Fibroblast of the conjunctiva (primary cell): Measurements from ENCODE around the gene NCL.
"Not testable (repeated sequence)": the region's sequence is repeated elsewhere in the genome, so short reads cannot be mapped to it uniquely, and the experiment has no call there.

Source experiments
- DNase-seq: peaks from one replicate; pipeline ENCODE4 v3.0.0-alpha.2; 2010; ENCODE audit warnings: low read depth

NCL gene

DNA sequence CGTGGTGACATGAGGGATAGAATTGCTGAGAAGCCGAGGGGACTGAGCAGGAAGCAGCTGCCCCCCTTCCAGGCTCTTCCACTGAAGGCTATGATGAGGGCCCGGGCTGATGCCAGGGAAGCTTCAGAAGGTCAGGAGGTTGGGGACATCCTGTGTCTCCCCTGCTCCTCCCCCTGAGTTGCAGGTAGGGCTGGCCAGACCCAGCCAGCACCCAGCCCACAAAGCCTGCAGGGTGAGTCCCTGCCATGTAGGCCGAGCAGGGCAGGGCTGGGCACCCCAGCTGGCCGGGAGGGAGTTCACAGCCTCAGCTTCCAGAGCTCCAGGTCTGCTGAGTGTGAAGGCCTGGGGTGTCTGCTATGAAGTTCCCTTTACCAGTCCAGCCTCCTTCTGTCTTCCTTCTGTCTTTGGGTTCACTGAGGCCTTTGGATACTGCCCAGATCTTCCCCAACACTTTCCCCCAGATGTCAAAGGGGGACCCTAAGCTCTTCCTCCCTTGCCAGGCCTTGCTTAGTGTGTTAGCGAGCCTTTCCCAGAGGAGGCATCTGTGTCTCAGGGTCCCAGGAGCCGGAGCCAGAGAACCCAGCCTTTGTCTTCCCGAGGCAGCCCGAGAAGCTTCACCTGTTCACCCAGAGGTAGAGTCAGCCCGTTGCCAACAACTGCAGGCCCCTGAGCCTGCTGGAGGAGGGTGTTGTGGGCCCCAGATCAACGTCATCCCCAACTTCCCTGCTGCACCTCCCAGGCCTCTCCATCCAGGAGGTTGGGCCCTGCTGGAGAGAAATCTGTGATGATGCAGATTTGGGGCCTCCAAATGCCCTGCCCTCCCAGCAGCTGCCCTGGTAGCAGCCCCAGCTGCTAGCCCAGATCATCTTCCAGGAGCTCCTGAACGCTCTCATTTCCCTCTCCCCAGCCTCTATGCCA, 3.6 kb upstream of the NCL start:
- no peak for DNase-seq

DNA sequence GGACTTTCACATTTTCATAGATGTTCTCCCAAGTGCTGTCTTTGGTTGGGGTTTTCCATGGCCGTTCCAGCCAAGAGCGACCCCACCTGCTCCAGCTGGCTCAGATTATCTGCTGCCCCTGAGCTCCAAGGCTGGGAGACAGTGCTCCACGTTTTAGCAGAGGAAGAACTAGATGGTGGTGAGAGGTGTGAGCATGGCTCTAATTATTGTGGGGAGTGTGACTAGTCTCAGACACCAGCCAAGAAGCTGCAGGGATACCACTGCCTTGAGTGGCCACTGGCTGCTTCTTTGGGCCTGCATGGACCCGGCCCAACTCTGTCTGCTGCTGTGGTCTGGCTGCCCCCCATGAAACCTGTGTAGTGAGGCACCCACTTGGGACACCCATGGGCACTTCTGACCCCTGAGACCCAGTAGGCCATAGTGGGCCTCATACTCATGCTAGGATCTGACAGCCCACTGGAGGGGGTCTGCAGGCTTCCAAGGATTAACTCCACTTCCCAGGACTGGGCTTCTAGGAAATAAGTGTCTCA, 2.8 kb upstream of the NCL start:
- DNase-seq = no peak

DNA sequence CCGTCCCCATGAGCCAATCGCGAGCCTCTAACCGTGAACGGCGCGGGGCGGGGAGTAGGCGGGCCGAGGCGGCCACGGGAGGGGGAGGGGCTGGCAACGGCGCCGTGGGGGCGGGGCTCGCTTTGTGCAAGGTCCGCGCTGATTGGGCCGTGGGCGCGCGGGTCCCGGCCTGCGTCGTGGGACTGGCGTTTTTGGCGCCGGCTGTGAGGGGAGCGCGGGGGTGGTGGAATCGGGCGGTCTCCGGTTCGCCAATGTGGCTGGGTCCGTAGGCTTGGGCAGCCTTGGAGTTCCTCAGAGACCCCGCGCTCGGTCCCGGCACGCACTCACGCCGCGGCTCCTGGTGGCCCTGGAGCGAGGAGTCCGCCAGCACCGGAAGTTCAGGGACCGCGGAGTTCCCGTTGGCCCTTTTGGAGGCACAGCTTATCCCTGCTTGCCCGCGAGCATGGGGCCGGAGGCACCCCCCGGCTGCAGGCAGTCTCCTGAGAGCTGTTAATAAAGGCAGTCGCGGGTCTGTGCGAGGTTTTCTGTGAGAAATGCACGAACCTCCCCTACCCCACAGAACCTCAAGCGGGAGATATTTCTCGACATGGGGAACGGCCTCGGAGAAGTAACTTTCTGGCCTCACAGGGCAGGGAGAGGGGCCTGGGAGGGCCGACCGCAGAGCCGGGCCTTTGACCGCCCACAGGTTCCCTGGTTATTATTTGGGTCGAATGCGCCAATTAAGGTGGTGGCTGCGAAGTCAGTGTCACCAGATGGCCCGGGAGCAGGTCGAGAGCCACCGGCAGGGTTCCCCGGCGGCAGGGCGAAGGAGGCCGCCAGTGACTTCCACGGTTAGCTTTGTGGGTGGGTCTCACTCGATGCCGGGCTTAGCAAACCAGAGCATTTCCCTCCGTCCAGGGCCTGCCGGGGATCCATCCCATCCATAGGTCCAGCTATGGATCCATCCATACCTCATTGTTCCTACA, 574 bp upstream of the NCL start:
- DNase-seq = no peak

DNA sequence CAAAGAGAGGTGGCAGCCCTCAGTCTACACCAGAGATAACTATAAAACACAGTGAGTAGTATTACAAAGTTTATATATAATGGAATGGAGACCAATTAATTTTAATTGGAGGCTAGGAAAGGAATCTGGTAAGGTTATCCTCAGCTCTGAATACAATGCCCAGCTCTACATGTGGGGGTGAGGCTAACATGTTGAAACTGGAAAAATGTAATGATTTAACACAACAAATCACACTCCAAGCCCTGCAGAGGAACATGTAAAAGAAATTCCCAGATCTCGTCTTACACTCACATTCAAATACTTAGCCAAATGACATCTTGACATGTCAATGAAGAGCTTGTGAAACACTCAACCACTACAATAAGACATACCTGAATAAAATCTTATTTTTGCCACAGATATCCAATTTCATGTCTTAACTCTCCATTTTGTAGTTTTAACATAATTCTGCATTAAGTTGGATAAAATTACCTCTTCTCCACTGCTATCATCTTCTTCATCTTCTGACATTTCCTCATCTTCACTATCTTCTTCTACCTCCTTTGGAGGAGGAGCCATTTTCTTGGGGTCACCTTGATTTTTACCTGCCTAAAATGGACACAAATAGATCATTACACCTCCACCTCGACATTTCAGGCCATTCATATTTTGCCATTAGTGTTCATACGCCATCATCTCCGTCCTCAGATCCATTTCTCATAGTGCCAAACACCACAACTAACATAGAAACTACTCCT, 1.4 kb downstream of the NCL start:
- no peak for DNase-seq

DNA sequence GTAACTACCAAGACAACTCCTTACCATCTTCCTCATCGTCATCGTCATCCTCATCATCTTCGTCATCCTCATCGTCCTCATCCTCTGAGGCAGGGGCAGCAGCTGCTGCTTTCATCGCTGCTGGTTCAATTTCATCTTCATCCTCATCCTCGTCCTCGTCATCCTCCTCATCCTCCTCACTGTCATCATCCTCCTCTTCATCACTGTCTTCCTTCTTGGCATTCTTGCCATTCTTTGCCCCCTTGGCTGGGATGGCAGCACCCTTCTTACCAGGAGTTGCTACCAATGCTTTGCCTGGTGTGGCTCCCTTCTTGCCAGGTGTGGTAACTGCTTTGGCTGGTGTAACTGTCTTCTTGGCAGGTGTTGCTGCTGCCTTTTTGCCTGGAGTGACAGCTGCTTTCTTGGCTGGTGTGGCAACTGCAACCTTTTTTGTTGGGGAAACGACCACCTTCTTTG, 2.7 kb downstream of the NCL start:
- no peak for DNase-seq

DNA sequence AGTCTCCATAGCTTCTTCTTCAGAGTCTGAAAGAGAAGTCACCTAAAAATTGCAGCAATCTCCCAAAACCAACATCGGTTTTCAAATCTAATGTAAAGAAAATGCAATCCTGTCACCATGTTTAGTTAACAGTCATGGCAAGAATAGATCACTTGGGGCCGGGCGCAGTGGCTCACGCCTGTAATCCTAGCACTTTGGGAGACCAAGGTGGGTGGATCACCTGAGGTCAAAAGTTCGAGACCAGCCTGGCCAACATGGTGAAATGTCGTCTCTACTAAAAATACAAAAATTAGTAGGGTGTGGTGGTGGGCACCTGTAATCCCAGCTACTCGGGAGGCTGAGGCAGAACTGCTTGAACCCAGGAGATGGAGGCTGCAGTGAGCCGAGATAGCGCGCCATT, 3.4 kb downstream of the NCL start:
- not testable (repeated sequence) for DNase-seq

DNA sequence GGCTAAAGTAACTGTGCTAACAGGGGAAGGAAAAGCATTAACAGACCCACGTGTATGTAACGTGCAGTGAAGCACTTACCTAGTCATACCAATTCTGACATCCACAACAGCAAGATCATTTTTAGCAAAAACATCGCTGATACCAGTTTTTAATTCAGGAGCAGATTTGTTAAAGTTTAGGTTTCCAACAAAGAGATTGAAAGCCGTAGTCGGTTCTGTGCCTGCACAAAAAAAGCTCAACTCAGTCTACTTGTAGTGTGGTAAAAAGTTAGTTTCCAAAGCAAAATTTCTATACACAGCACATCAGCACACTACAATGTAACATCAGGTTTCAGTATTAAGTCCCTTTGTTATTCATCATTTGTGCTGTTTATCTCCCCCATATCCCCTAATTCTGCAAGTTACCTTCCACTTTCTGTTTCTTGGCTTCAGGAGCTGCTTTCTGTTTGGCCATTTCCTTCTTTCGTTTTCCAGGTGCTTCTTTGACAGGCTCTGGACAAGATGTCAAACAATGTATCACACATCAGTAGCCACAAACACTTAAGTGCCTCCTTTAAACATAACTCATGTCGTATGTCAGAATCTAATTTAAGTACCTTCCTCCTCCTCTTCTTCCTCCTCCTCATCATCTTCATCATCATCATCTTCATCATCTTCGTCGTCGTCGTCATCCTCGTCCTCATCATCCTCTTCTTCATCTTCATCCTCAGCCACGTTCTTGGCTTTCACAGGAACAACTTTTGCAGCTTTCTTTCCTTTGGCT, 4.0 kb downstream of the NCL start:
- DNase-seq = no peak

DNA sequence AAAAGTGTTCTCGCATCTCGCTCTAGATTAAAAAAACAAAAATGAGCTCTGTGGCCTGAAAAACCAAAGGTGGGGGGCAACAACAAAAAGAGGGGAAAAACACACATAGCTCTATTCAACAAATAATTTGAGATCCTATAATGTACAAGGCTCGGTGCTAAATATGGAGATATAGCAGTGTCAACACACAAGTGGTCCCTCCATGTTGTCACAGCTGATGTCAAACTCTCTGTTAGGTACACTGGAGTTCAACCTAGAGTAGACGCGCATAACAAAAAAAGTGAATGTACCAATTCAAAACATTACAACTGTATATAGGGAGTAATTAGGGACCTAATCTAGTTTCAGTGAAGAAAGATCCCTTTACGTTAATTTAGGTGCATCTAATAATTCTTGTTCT, 5.9 kb downstream of the NCL start:
- no peak for DNase-seq

DNA sequence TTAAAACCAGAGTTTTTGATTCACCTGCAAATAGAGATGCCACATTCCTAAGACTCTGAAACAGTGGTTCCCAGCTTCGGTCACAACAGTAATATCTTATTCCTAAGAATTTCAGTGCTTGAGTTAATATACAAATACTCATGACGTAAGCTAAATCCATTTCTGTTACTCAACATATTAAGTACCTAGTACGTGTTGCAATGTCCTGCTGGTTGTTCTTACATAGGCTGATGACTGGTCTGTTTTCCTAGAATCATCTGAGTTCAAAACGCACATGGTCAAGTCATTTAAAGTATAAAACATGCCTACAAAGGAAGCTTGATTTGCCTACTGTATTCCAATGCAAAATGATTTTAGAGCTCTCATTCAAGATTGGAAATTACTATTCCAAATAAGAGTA, 7.2 kb downstream of the NCL start:
- DNase-seq = no peak

DNA sequence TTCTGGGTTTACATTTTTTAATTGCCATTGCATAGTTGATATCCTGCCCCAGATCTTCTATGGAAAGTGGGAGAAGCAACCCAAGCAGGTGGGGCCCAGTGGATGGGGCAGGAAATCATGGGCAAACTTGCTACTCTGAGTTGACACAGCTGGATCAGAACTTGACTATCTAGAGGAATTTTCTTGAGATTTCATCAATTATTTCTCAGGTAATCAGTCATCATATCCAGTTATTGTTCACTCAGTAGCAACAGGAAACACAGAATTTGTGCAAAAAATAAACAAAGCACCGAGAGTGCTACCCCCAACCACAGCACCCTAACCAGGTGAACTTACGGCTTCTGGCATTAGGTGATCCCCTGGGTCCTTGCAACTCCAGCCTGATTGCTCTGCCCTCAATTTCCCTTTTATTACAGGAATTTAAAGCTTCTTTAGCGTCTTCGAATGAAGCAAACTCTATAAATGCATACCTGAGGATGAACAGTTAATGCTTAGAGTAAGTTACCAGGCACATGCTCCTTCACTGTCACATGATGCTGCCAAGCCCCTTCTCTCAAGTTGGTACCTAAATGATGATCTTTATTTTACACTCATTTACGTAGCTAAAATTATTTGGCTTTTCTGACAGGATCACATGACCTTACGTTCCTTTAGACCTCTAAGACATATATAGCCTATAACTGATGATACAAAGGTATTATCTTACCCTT, 7.8 kb downstream of the NCL start:
- DNase-seq = no peak

DNA sequence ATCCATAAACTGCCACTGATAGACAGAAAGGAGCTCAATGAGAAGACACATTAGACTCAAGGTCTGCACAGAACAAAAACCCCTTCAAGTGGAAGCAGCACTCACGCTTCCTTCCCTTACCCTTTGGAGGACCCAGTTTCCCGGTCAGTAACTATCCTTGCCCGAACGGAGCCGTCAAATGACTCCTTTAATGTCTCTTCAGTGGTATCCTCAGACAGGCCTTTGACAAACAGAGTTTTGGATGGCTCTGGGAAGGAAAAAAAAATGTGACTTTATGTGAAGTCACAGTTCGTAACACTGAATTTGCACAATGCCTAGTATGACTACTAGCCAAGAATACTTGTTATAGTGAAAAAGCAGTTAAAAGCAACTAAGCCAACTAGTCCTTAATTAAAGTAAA, 8.4 kb downstream of the NCL start:
- DNase-seq = no peak

DNA sequence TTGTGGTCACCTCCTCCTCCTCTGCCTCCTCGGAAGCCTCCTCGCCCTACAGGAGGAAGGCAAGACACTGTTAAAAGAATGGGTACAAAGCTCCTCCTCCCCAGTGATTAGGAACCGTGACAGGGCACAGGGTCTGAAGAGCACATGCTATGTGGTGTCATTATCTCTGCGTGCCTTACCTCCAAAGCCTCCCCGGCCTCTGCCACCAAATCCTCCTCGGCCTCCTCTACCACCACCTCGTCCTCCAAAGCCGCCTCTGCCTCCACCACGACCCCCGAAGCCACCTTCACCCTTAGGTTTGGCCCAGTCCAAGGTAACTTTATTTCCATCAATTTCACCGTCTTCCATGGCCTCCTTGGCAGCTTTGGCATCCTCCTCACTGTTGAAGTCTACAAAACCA, 9.1 kb downstream of the NCL start:
- no peak for DNase-seq

DNA sequence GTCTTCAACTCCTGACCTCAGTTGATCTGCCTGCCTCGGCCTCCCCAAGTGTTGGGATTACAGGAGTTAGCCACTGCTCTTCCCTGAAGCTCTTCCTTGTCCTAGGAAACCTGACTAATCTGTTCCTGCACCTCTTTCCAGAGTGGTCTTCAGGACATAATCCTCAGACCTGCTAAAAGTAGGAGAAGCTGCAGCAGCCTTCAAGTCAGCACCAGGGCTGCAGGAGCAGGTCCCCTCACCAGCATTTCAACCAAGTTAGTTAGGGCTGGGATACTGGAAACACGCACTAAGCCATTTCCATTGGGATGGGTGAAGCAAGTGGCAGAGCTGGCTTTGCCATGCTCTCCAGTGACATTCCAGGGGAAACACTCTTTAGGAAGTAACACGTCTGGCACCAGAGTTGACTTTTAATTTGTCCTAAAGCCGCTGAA, 9.9 kb downstream of the NCL start:
- DNase-seq = no peak

DNA sequence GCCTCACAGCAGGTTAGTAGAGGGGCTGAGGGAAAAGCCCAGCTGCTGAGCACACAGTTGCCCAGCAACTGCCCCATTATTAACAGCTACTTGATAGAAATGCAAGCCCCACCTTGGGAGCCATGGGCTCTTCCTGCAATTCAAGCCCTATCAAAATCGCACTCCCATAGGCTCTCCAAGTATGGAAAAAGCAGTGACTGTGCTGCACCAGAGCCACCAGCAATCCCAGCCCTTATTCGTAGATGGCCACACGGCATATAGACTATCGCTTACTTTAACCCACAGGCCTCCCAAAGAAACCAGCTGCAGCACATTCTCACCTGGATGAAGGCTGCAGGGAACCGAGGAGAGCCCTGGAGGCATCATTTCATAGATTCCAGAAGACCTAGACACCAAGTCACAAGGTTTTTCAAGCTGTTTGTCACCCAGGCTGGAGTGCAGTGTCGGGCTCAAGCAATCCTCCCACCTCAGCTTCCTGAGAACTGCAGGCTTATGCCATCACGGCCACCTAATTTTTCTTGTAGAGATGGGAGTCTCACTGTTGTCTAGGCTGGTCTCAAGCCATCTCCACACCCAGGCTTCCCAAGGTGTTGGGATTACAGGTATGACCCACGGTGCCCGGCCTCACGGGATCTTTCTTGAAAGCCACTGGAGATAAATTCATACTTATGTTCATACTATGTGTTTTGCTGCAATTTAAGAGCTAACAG, 11.3 kb downstream of the NCL start:
- no peak for DNase-seq

DNA sequence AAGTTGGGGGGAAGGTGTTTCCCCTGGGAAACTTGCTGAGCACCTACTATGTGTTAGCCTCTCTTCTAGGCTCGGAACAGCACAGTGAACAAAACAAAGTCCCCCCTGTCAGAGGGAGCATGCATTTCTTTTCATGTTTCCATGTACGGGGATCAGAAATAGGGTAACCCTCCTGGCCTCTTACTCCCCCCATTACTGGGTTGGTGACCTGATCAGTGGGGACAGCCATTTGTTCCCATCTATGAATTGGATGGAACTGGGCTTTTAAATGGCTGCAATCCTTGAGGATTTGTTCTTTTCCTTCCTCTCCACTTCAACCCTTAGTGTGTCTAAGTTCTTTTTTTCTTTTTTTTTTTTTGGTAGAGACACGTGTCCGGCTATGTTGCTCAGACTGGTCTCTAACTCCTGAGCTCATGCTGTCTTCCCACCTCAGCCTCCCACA, 13.7 kb downstream of the NCL start:
- no peak for DNase-seq

DNA sequence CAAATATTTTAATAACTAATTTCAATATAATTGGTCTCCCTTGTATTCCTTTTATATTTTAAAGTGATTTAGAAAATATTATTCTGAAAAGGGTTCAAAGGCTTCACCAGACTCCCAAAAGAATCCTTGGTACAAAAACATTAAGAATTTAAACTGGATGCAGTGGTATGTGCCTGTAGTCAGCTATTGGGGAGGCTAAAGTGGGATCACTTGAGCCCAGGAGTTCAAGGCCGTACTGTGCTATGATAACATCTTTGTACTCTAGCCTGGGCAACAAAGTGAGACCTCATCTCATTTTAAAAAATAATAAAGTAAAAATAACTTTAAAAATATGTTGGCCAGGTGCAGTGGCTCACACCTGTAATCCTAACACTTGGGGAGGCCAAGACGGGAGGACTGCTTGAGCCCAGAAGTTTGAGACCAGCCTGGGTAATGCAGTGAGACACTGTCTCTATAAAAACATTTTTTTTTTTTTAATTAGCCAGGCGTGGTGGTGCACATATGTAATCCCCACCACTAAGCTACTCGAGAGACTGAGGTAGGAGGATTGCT, 14.7 kb downstream of the NCL start:
- DNase-seq = no peak

DNA sequence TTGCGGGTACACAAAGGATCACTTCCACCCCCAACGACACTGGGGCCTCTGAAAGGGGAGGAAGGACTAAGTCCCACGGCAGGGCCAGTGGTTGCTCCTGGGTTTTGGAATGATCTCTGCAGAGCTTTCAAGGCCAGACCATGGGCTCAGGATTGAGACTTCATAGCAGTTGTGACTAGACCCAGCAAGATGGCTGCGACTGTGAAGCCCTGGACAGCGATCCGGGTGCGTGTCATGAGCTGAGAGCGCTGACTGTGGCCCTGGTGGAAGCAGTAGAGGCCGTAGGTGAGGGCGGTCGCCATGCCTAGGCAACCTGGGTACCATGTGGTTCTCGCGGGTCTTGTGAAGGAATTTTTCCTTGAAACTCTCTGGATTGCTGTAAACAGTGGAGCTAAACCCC, 27.3 kb downstream of the NCL start:
- no peak for DNase-seq

DNA sequence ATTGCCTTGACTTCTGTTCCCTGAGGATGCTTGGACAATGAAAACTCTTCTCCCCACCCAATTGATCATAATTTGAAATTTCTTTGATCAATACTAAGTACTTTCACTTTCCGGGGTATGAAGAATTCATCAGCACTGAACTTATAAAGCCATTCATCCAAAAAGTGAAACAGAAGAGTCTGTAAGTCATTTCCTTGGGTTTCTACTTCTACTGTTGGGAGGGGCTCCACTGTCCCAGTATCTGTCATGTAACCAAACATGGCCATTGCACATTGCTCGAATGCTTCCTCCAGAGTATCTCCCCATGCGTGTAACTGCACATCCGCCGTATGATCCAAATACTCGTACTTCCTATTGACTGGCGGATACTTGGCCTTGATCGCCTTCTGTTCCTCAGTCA, 30.3 kb downstream of the NCL start:
- no peak for DNase-seq

DNA sequence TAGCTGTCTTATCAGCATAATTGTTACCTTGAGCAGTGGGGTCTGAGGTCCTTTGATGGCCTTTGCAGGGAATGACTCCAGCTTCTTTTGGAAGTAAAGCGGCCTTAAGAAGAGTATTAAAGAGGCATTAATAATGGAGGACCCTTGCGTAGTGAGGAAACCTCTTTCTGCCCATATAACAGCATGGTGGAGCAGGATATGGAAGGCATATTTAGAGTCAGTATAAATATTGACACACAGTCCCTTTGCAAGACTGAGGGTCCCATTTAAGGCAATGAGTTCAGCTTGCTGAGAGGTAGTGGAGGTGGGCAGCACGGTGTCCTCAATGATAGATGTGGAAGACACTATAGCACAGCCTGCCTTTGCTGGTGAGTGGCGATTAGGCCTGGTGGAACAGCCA, 32.7 kb downstream of the NCL start:
- no peak for DNase-seq
